Measurements from ENCODE around the gene CCT3.
A peak's percentile ranks its signal among the peaks of the same experiment; 100 is the strongest.
"Not testable (repeated sequence)": the region's sequence is repeated elsewhere in the genome, so short reads cannot be mapped to it uniquely, and the experiment has no call there.

Gene CCT3

GRCh38 chr1:156368889-156369684, 31.0 kb upstream of the CCT3 start, which contains the start of gene RHBG:
Gene RHBG, plus strand, starts transcription at chr1:156369211. Its CDS starts 39 bp downstream, at chr1:156369250.
- DNase-seq (ENCODE audit: low read depth in 2 of 2): no peak

GRCh38 chr1:156368157-156368658, 30.1 kb upstream of the CCT3 start:
- no peak for DNase-seq (ENCODE audit: low read depth in 2 of 2)

GRCh38 chr1:156367383-156368156, 29.5 kb upstream of the CCT3 start:
- DNase-seq (ENCODE audit: low read depth in 2 of 2): no peak

- no peak for DNase-seq (ENCODE audit: low read depth in 2 of 2)
Measured at GRCh38 chr1:156366378-156367166, 28.5 kb upstream of the CCT3 start.

GRCh38 chr1:156365754-156366153, 27.7 kb upstream of the CCT3 start:
- DNase-seq (ENCODE audit: low read depth in 2 of 2): no peak

GRCh38 chr1:156360534-156360933, 22.4 kb upstream of the CCT3 start:
- no peak for DNase-seq (ENCODE audit: low read depth in 2 of 2)

- no peak for DNase-seq (ENCODE audit: low read depth in 2 of 2)
Measured at GRCh38 chr1:156359973-156360372, 21.9 kb upstream of the CCT3 start.

GRCh38 chr1:156359249-156359648, 21.2 kb upstream of the CCT3 start:
- no peak for DNase-seq (ENCODE audit: low read depth in 2 of 2)

- DNase-seq (ENCODE audit: low read depth in 2 of 2): no peak
Measured at GRCh38 chr1:156358641-156359040, 20.5 kb upstream of the CCT3 start.

GRCh38 chr1:156357977-156358376, 19.9 kb upstream of the CCT3 start:
- no peak for DNase-seq (ENCODE audit: low read depth in 2 of 2)

- DNase-seq (ENCODE audit: low read depth in 2 of 2): peak; percentile 37 to 56
Measured at GRCh38 chr1:156356875-156357534, 18.9 kb upstream of the CCT3 start.

- no peak for DNase-seq (ENCODE audit: low read depth in 2 of 2)
Measured at GRCh38 chr1:156356262-156356874, 18.3 kb upstream of the CCT3 start.

GRCh38 chr1:156352481-156352880, 14.4 kb upstream of the CCT3 start:
- not testable (repeated sequence) for DNase-seq (ENCODE audit: low read depth in 2 of 2)

- no peak for DNase-seq (ENCODE audit: low read depth in 2 of 2)
Measured at GRCh38 chr1:156347331-156347730, 9.2 kb upstream of the CCT3 start.

GRCh38 chr1:156346636-156347035, 8.5 kb upstream of the CCT3 start:
- no peak for DNase-seq (ENCODE audit: low read depth in 2 of 2)

GRCh38 chr1:156346035-156346434, 7.9 kb upstream of the CCT3 start:
- DNase-seq (ENCODE audit: low read depth in 2 of 2): not testable (repeated sequence)

GRCh38 chr1:156344409-156344808, 6.3 kb upstream of the CCT3 start:
- DNase-seq (ENCODE audit: low read depth in 2 of 2): no peak

- no peak for DNase-seq (ENCODE audit: low read depth in 2 of 2)
Measured at GRCh38 chr1:156342166-156342955, 4.3 kb upstream of the CCT3 start.

- DNase-seq (ENCODE audit: low read depth in 2 of 2): peak in 1 of 2 donors; percentile 12
Measured at GRCh38 chr1:156337888-156338179, 258 bp downstream of the CCT3 start.
